Esophagus mucosa (tissue), 1 donor: ENCODE results near the gene ASB18. TPM values are rescaled to one million over a fixed set of nuclear protein-coding genes. Genes with fewer than 3 reads are reported as not detected.
"Not testable (repeated sequence)": the region's sequence is repeated elsewhere in the genome, so short reads cannot be mapped to it uniquely, and the experiment has no call there.

Experiments used
- ATAC-seq: fragments of 200-7000 bp; cut with Tn5 transposase; one replicate; pipeline ENCODE4 v1.9.1; 2020
- total RNA-seq: library from RNA; stranded (reverse); gene quantifications from one replicate; pipeline ENCODE4 v1.2.4, GENCODE V29; 2023
- donor health status: DM: yes; HTN: yes; CAD: no.

The ASB18 gene
- total RNA-seq, 1 donor from 2014 or later = not detected

- no peak for ATAC-seq
Observed at GRCh38 chr2:236284208-236284607, 20.0 kb upstream of the ASB18 start.

- no peak for ATAC-seq
Observed at GRCh38 chr2:236282406-236282805, 18.2 kb upstream of the ASB18 start.

GRCh38 chr2:236281423-236281822, 17.2 kb upstream of the ASB18 start:
- ATAC-seq = no peak

- ATAC-seq = no peak
Observed at GRCh38 chr2:236273126-236273525, 8.9 kb upstream of the ASB18 start.

- ATAC-seq = no peak
Observed at GRCh38 chr2:236271851-236272250, 7.6 kb upstream of the ASB18 start.

GRCh38 chr2:236269876-236270275, 5.7 kb upstream of the ASB18 start:
- ATAC-seq = not testable (repeated sequence)

- no peak for ATAC-seq
Observed at GRCh38 chr2:236265675-236266074, 1.5 kb upstream of the ASB18 start.

- ATAC-seq = no peak
Observed at GRCh38 chr2:236262238-236262637, 2.0 kb downstream of the ASB18 start.

- ATAC-seq = no peak
Observed at GRCh38 chr2:236261452-236261851, 2.8 kb downstream of the ASB18 start.

- ATAC-seq = no peak
Observed at GRCh38 chr2:236259371-236259770, 4.8 kb downstream of the ASB18 start.

- ATAC-seq = no peak
Observed at GRCh38 chr2:236257575-236257974, 6.6 kb downstream of the ASB18 start.

GRCh38 chr2:236257136-236257535, 7.1 kb downstream of the ASB18 start:
- ATAC-seq = no peak

GRCh38 chr2:236256366-236256985, 7.7 kb downstream of the ASB18 start:
- ATAC-seq = no peak

- ATAC-seq = no peak
Observed at GRCh38 chr2:236254674-236255073, 9.5 kb downstream of the ASB18 start.

- ATAC-seq = no peak
Observed at GRCh38 chr2:236254001-236254400, 10.2 kb downstream of the ASB18 start.

- ATAC-seq = no peak
Observed at GRCh38 chr2:236252602-236253001, 11.6 kb downstream of the ASB18 start.

- ATAC-seq = no peak
Observed at GRCh38 chr2:236250909-236251579, 13.2 kb downstream of the ASB18 start.

- ATAC-seq = no peak
Observed at GRCh38 chr2:236250286-236250685, 13.9 kb downstream of the ASB18 start.

- ATAC-seq = no peak
Observed at GRCh38 chr2:236249066-236249465, 15.1 kb downstream of the ASB18 start.

- no peak for ATAC-seq
Observed at GRCh38 chr2:236246711-236247246, 17.4 kb downstream of the ASB18 start.

- ATAC-seq = no peak
Observed at GRCh38 chr2:236244256-236244655, 19.9 kb downstream of the ASB18 start.

GRCh38 chr2:236242057-236242495, 22.1 kb downstream of the ASB18 start:
- ATAC-seq = no peak

GRCh38 chr2:236241181-236242056, 22.8 kb downstream of the ASB18 start:
- no peak for ATAC-seq
